OCI-LY3 (cell line): Measurements from ENCODE around the gene CASP12.

Source experiments
- H2AFZ ChIP-seq: fragments of 200-600, 300-600 bp; shearing (Covaris generic); 2 replicates; pipeline ENCODE4 v1.6.0; 2014; ENCODE audit warnings: antibody characterized with exemption, low read depth, low read length
- H3K27ac ChIP-seq: fragments of 200-600, 300-600 bp; sonication (generic); 2 replicates; pipeline ENCODE4 v1.5.1; 2014; ENCODE audit warnings: mild to moderate bottlenecking, low read length, moderate library complexity, mixed read lengths
- H3K27me3 ChIP-seq: fragments of 200-600, 300-600 bp; sonication (generic); 2 replicates; pipeline ENCODE4 v1.6.1; 2014; ENCODE audit warnings: low read depth, low read length, mixed read lengths
- H3K36me3 ChIP-seq: fragments of 200-600, 300-600 bp; sonication (generic); replicated peaks from 2 replicates; pipeline ENCODE3; 2014; ENCODE audit warnings: low read depth, low read length, mixed read lengths
- H3K4me1 ChIP-seq: fragments of 300-600, 200-600 bp; sonication (generic); 2 replicates; pipeline ENCODE4 v1.6.1; 2014; ENCODE audit warnings: low read length, mixed read lengths
- H3K4me2 ChIP-seq: fragments of 200-600, 300-600 bp; sonication (generic); 2 replicates; pipeline ENCODE4 v1.6.1; 2014; ENCODE audit warnings: low read length, mixed read lengths
- H3K4me3 ChIP-seq: fragments of 300-600, 200-600 bp; sonication (generic); 2 replicates; pipeline ENCODE4 v1.5.1; 2014; ENCODE audit warnings: antibody characterized with exemption, mild to moderate bottlenecking, low read length, moderate library complexity
- H3K79me2 ChIP-seq: fragments of 300-600, 200-600 bp; shearing (Covaris generic); 2 replicates; pipeline ENCODE4 v1.6.1; 2014; ENCODE audit warnings: mild to moderate bottlenecking, low read length, mixed read lengths
- H3K9ac ChIP-seq: fragments of 300-600, 200-600 bp; shearing (Covaris generic); 2 replicates; pipeline ENCODE4 v1.6.0; 2014; ENCODE audit warnings: mild to moderate bottlenecking, low read length, moderate library complexity
- H3K9me3 ChIP-seq: fragments of 200-600, 300-600 bp; shearing (Covaris generic); 2 replicates; pipeline ENCODE4 v1.6.1; 2014; ENCODE audit warnings: low read length, mixed read lengths; ENCODE audit not compliant: insufficient read depth
- H4K20me1 ChIP-seq: fragments of 200-600, 300-600 bp; sonication (generic); 2 replicates; pipeline ENCODE4 v1.6.1; 2016; ENCODE audit warnings: low read length, mixed read lengths; ENCODE audit not compliant: insufficient read depth
- EZH2phosphoT487 ChIP-seq: fragments of 200-600 bp; shearing (Covaris generic); IDR thresholded peaks from 2 replicates; pipeline ENCODE4 v1.6.1; 2018; ENCODE audit warnings: antibody characterized with exemption, mixed run types, low read depth
- TF ChIP-seq, protein P1 (sequence below): fragments of 200-600, 300-600 bp; sonication (generic); IDR thresholded peaks from 2 replicates; pipeline ENCODE4 v1.5.1; 2014; ENCODE audit warnings: antibody characterized with exemption, low read length, low read depth

CASP12 gene

DNA sequence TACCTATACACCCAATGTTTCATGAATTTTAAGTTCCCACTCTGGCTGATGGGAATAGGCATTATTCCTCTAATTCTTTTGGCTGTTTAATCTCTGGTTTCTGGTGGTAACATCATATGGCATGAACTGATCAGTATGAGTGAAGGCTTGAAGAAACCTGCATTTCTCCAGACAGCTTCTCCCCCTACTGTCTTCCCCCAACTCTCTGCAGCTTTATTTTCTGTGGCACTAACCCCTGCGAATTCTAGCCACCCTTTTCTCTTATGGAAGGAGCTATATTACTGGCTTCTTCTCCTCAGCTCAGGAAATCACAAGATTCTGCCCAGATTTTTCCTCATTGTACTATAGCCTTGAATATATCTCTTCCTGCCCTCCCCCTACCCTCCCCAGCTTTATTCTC is 57.1 kb downstream of the CASP12 start:
- Histone ChIP-seq H3K4me2 (no peak overlapping the region), H3K36me3 (no peaks in the 10 kb centered on the region), H3K9me3 (no peaks in the 10 kb centered on the region), H3K27ac (no peak overlapping the region), H3K9ac (no peak overlapping the region), H3K27me3 (no peaks in the 10 kb centered on the region), H3K4me3 (no peak overlapping the region), H2AFZ (no peak overlapping the region), H4K20me1 (no peaks in the 10 kb centered on the region), H3K79me2 (no peaks in the 10 kb centered on the region), H3K4me1 (peaks cover 17% of the 10 kb centered on the region)
- TF ChIP-seq EZH2phosphoT487, result no peak
- TF ChIP-seq, protein P1, sequence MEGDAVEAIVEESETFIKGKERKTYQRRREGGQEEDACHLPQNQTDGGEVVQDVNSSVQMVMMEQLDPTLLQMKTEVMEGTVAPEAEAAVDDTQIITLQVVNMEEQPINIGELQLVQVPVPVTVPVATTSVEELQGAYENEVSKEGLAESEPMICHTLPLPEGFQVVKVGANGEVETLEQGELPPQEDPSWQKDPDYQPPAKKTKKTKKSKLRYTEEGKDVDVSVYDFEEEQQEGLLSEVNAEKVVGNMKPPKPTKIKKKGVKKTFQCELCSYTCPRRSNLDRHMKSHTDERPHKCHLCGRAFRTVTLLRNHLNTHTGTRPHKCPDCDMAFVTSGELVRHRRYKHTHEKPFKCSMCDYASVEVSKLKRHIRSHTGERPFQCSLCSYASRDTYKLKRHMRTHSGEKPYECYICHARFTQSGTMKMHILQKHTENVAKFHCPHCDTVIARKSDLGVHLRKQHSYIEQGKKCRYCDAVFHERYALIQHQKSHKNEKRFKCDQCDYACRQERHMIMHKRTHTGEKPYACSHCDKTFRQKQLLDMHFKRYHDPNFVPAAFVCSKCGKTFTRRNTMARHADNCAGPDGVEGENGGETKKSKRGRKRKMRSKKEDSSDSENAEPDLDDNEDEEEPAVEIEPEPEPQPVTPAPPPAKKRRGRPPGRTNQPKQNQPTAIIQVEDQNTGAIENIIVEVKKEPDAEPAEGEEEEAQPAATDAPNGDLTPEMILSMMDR, result no peak

DNA sequence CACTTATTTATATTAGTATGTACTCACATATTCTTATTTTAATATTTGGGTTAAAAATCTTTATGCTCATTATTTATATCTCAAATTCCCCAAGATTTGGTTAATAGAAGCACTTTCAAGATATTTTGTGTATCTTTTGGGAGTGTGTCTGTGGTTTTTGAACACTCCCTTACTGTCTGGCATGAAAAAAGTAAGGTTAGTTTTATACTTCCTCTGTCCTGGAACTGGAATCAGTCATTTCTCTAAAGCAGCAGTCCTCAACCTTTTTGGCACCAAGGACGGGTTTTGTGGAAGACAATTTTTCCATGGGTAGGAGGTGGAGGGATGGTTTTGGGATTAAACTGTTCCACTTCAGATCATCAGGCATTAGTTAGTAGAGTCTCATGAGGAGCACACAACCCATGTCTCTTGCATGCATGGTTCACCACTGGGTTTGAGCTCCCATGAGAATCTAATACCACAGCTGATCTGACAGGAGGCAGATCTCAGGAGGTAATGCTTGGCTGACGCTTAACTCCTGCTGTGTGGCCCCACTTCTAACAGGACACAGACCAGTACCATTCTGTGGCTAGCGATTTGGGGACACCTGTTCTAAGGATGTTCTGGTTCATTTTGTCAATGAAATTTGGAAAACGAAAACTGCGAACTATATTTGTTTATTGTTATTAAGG is 60.2 kb downstream of the CASP12 start:
- H3K4me2 ChIP-seq, result no peak overlapping the region
- H3K4me1 ChIP-seq, result peaks cover 3% of the 10 kb centered on the region
- TF ChIP-seq EZH2phosphoT487, result no peak
- TF ChIP-seq, protein P1, result no peak
- H3K27me3 ChIP-seq, result no peaks in the 10 kb centered on the region
- H3K36me3 ChIP-seq, result no peaks in the 10 kb centered on the region
- no peaks in the 10 kb centered on the region for H4K20me1 ChIP-seq
- no peak overlapping the region for H3K9ac ChIP-seq
- H2AFZ ChIP-seq, result no peak overlapping the region
- H3K79me2 ChIP-seq, result no peaks in the 10 kb centered on the region
- H3K27ac ChIP-seq, result no peak overlapping the region
- no peaks in the 10 kb centered on the region for H3K9me3 ChIP-seq
- no peak overlapping the region for H3K4me3 ChIP-seq

GRCh38 chr11:104836691-104837090 is 61.6 kb downstream of the CASP12 start:
- H3K4me1 ChIP-seq, result no peaks in the 10 kb centered on the region
- H3K36me3 ChIP-seq, result no peaks in the 10 kb centered on the region
- no peaks in the 10 kb centered on the region for H3K9me3 ChIP-seq
- H3K27ac ChIP-seq, result no peak overlapping the region
- no peak overlapping the region for H3K4me2 ChIP-seq
- H3K4me3 ChIP-seq, result no peak overlapping the region
- TF ChIP-seq, protein P1, result no peak
- no peak for TF ChIP-seq EZH2phosphoT487
- no peaks in the 10 kb centered on the region for H3K79me2 ChIP-seq
- no peaks in the 10 kb centered on the region for H3K27me3 ChIP-seq
- H3K9ac ChIP-seq, result no peak overlapping the region
- H4K20me1 ChIP-seq, result no peaks in the 10 kb centered on the region
- H2AFZ ChIP-seq, result no peak overlapping the region
